ENCODE measurements around the gene CHRNA5.

The CHRNA5 gene

GRCh38 chr15:78640527-78641101 lies 75.3 kb downstream of the CHRNA5 start:
- no peak for DNase-seq

GRCh38 chr15:78641102-78641748 lies 75.9 kb downstream of the CHRNA5 start, which contains the start of gene CHRNB4:
TSS of gene CHRNB4 (minus strand) at chr15:78641210. CDS start at chr15:78641133, 77 bp downstream.
- peak; percentile 25 for DNase-seq

DNA sequence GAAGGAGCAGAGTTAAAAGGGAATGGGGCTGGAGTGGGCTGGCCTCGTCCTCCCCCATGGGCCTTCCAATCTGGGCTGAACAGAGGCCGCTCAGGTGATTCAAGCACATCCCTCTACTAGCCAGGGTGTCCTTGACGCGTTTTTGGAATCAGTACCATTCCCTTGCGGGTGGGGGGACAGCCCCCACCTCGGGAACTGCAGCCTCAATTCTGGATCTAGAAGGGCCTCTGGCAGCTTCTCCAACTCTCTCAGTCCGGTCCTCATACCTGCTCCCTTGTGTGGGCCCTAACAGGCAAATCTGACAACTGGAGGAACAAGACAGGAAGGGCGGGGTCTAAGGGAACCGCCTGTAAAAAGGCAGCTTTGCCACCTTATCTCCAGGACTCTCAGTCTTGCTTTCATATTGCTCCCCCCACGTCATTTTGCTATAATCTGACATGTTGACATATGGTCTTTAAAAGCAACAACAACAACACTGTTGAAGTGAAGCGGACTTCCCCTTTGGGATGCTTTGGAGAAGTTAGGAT lies 76.5 kb downstream of the CHRNA5 start:
- DNase-seq: no peak

DNA sequence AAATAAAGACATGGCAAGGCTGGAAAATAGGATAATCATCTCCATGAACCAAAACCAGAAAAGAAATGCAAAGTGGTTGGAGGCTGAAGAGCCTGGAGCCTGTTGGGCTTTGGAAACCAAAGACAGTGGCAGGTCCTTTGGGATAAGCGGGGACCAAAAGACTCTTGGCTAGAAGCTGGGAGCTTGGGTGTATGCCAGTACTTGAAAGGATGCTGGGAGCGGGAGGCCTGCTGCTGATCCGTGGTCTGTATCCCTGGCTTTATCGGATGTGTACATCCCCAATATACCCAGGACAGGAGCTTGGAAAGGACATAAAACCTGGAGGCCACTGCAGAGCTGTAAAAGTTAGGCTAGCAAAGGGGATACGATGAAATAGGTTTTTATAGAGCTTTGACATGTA lies 77.0 kb downstream of the CHRNA5 start:
- no peak for DNase-seq

All from fibroblast of skin of back (primary cell).